ENCODE results near the gene ERCC6L.

The ERCC6L gene

DNA sequence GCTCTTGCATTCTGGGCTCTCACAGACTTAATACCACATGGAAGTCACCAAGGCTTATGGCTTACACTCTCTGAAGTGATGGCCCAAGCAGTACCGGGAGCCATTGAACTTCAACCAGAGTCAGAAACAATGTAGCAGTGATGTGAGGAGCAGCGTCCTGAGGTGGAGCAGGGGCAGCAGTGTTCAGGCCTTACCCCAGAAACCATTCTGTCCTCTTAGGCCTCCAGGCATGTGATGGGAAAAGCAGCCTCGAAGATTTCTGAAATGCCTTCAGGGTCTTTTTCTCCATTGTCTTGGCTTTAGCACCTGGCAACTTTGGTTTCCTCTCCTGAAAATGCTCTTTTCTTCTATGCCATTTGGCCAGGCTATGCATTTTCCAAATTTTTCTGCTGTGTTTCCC lies 80.1 kb downstream of the ERCC6L start:
- DNase-seq = no peak

All from KG1 (cell line).